Measurements from ENCODE around the gene EXOC6B.

The EXOC6B gene

GRCh38 chr2:72494392-72494791 lies 331.4 kb downstream of the EXOC6B start:
- no peak for TF ChIP-seq TAF1 (IDR thresholded peaks at IDR 0.05; ENCODE audit: low read depth)
- no peak for TF ChIP-seq MAX (IDR thresholded peaks at IDR 0.05)
- no peak for TF ChIP-seq EGR1 (IDR thresholded peaks at IDR 0.05)
- TF ChIP-seq EP300 (IDR thresholded peaks at IDR 0.05; ENCODE audit: borderline replicate concordance): no peak

- TF ChIP-seq EGR1 (IDR thresholded peaks at IDR 0.05): no peak
- TF ChIP-seq RAD21 (IDR thresholded peaks at IDR 0.05; ENCODE audit: low read depth): no peak
- TF ChIP-seq TAF1 (IDR thresholded peaks at IDR 0.05; ENCODE audit: low read depth): no peak
- no peak for TF ChIP-seq EP300 (IDR thresholded peaks at IDR 0.05; ENCODE audit: borderline replicate concordance)
Observed at GRCh38 chr2:72483346-72483745, 342.5 kb downstream of the EXOC6B start.

- no peak for TF ChIP-seq MAX (IDR thresholded peaks at IDR 0.05)
- TF ChIP-seq TAF1 (IDR thresholded peaks at IDR 0.05; ENCODE audit: low read depth): no peak
- TF ChIP-seq CREB1 (IDR thresholded peaks at IDR 0.05; ENCODE audit: low read depth): no peak
- no peak for TF ChIP-seq USF1 (IDR thresholded peaks at IDR 0.05)
- TF ChIP-seq TCF12 (IDR thresholded peaks at IDR 0.05; ENCODE audit: low read depth): no peak
- TF ChIP-seq YY1 (IDR thresholded peaks at IDR 0.05; ENCODE audit: low read depth): no peak
- TF ChIP-seq EGR1 (IDR thresholded peaks at IDR 0.05): no peak
- no peak for TF ChIP-seq NFIC (IDR thresholded peaks at IDR 0.05)
- no peak for TF ChIP-seq EP300 (IDR thresholded peaks at IDR 0.05; ENCODE audit: borderline replicate concordance)
- no peak for TF ChIP-seq ZBTB7A (IDR thresholded peaks at IDR 0.05; ENCODE audit: low read depth)
- no peak for TF ChIP-seq REST (IDR thresholded peaks at IDR 0.05; ENCODE audit: low read depth)
- no peak for TF ChIP-seq RAD21 (IDR thresholded peaks at IDR 0.05; ENCODE audit: low read depth)
- TF ChIP-seq CEBPB (IDR thresholded peaks at IDR 0.05): no peak
- no peak for TF ChIP-seq FOXM1 (IDR thresholded peaks at IDR 0.05; ENCODE audit: borderline replicate concordance, low read depth)
- TF ChIP-seq TEAD4 (IDR thresholded peaks at IDR 0.05): no peak
Observed at GRCh38 chr2:72475246-72475645, 350.6 kb downstream of the EXOC6B start.

- TF ChIP-seq YY1 (IDR thresholded peaks at IDR 0.05; ENCODE audit: low read depth): no peak
- TF ChIP-seq EGR1 (IDR thresholded peaks at IDR 0.05): no peak
- TF ChIP-seq EP300 (IDR thresholded peaks at IDR 0.05; ENCODE audit: borderline replicate concordance): no peak
- TF ChIP-seq FOXM1 (IDR thresholded peaks at IDR 0.05; ENCODE audit: borderline replicate concordance, low read depth): no peak
- TF ChIP-seq TCF12 (IDR thresholded peaks at IDR 0.05; ENCODE audit: low read depth): no peak
- no peak for TF ChIP-seq CEBPB (IDR thresholded peaks at IDR 0.05)
- no peak for TF ChIP-seq REST (IDR thresholded peaks at IDR 0.05; ENCODE audit: low read depth)
- no peak for TF ChIP-seq RAD21 (IDR thresholded peaks at IDR 0.05; ENCODE audit: low read depth)
- TF ChIP-seq NFIC (IDR thresholded peaks at IDR 0.05): no peak
- TF ChIP-seq TAF1 (IDR thresholded peaks at IDR 0.05; ENCODE audit: low read depth): no peak
- no peak for TF ChIP-seq TEAD4 (IDR thresholded peaks at IDR 0.05)
- no peak for TF ChIP-seq MAX (IDR thresholded peaks at IDR 0.05)
- TF ChIP-seq CREB1 (IDR thresholded peaks at IDR 0.05; ENCODE audit: low read depth): no peak
- no peak for TF ChIP-seq ZBTB7A (IDR thresholded peaks at IDR 0.05; ENCODE audit: low read depth)
- no peak for TF ChIP-seq USF1 (IDR thresholded peaks at IDR 0.05)
Observed at GRCh38 chr2:72457801-72458516, 367.9 kb downstream of the EXOC6B start.

GRCh38 chr2:72454189-72454588 lies 371.6 kb downstream of the EXOC6B start:
- TF ChIP-seq CEBPB (IDR thresholded peaks at IDR 0.05): no peak

GRCh38 chr2:72442270-72442669 lies 383.6 kb downstream of the EXOC6B start:
- TF ChIP-seq MAX (IDR thresholded peaks at IDR 0.05) (no peak), EGR1 (IDR thresholded peaks at IDR 0.05) (no peak), YY1 (IDR thresholded peaks at IDR 0.05; ENCODE audit: low read depth) (no peak), TAF1 (IDR thresholded peaks at IDR 0.05; ENCODE audit: low read depth) (no peak), CREB1 (IDR thresholded peaks at IDR 0.05; ENCODE audit: low read depth) (no peak), USF1 (IDR thresholded peaks at IDR 0.05) (no peak), RAD21 (IDR thresholded peaks at IDR 0.05; ENCODE audit: low read depth) (no peak), TCF12 (IDR thresholded peaks at IDR 0.05; ENCODE audit: low read depth) (no peak), REST (IDR thresholded peaks at IDR 0.05; ENCODE audit: low read depth) (no peak), ZBTB7A (IDR thresholded peaks at IDR 0.05; ENCODE audit: low read depth) (no peak), EP300 (IDR thresholded peaks at IDR 0.05; ENCODE audit: borderline replicate concordance) (no peak), TEAD4 (IDR thresholded peaks at IDR 0.05) (no peak), CEBPB (IDR thresholded peaks at IDR 0.05) (no peak), NFIC (IDR thresholded peaks at IDR 0.05) (no peak), FOXM1 (IDR thresholded peaks at IDR 0.05; ENCODE audit: borderline replicate concordance, low read depth) (no peak)
